Measurements from ENCODE around the gene OSBPL8. TPM values are rescaled to one million over a fixed set of nuclear protein-coding genes. Genes with fewer than 3 reads are reported as not detected.

Gene OSBPL8
- polyA plus RNA-seq, 1 experiment = 31.2 TPM

GRCh38 chr12:76341436-76342030 lies 218.0 kb downstream of the OSBPL8 start:
- no peaks in the 10 kb centered on the region for H3K36me3 ChIP-seq (ENCODE audit: control insufficient read depth, insufficient read depth, low read length)
- CTCF ChIA-PET = no interaction called here
- POLR2A ChIA-PET = no interaction called here
- no peak for TF ChIP-seq CTCF (IDR thresholded peaks at IDR 0.05; ENCODE audit: insufficient read depth, low read depth, low read length)
- H3K27me3 ChIP-seq (ENCODE audit: control insufficient read depth, insufficient read depth, low read length) = no peaks in the 10 kb centered on the region
- no peak for DNase-seq (ENCODE audit: low read depth)
- no peak overlapping the region for H3K4me3 ChIP-seq (ENCODE audit: low read depth, low read length)

GRCh38 chr12:76340680-76341435 lies 218.7 kb downstream of the OSBPL8 start:
- TF ChIP-seq CTCF (IDR thresholded peaks at IDR 0.05; ENCODE audit: insufficient read depth, low read depth, low read length) = no peak
- ChIA-PET CTCF (interaction anchor here (1.1 kb wide), 1 partner anchor 182 kb away, joined by 3 read pairs; no protein-coding TSS in a partner anchor), POLR2A (no interaction called here)
- Histone ChIP-seq H3K4me3 (ENCODE audit: low read depth, low read length) (no peak overlapping the region), H3K27me3 (ENCODE audit: control insufficient read depth, insufficient read depth, low read length) (no peaks in the 10 kb centered on the region), H3K36me3 (ENCODE audit: control insufficient read depth, insufficient read depth, low read length) (no peaks in the 10 kb centered on the region)
- DNase-seq (ENCODE audit: low read depth) = no peak

- POLR2A ChIA-PET = no interaction called here
- DNase-seq (ENCODE audit: low read depth) = peak; percentile 13
Measured at GRCh38 chr12:76337583-76337982, 222.0 kb downstream of the OSBPL8 start.

GRCh38 chr12:76332606-76333005 lies 227.0 kb downstream of the OSBPL8 start:
- no peak for DNase-seq (ENCODE audit: low read depth)
- Histone ChIP-seq H3K36me3 (ENCODE audit: control insufficient read depth, insufficient read depth, low read length) (no peaks in the 10 kb centered on the region), H3K27me3 (ENCODE audit: control insufficient read depth, insufficient read depth, low read length) (no peaks in the 10 kb centered on the region), H3K4me3 (ENCODE audit: low read depth, low read length) (no peak overlapping the region)
- ChIA-PET CTCF (interaction anchor here (0.6 kb wide), 1 partner anchor 684 kb away, joined by 5 read pairs; no protein-coding TSS in a partner anchor), POLR2A (no interaction called here)
- TF ChIP-seq CTCF (IDR thresholded peaks at IDR 0.05; ENCODE audit: insufficient read depth, low read depth, low read length) = no peak

More at GRCh38 chr12:76337583-76337982, 222.0 kb downstream of the OSBPL8 start:
- no peaks in the 10 kb centered on the region for H3K27me3 ChIP-seq (ENCODE audit: control insufficient read depth, insufficient read depth, low read length)
- CTCF ChIA-PET = interaction anchor here (1.1 kb wide), 1 partner anchor 48 kb away, joined by 3 read pairs; no protein-coding TSS in a partner anchor
- H3K4me3 ChIP-seq (ENCODE audit: low read depth, low read length) = no peak overlapping the region
- no peak for TF ChIP-seq CTCF (IDR thresholded peaks at IDR 0.05; ENCODE audit: insufficient read depth, low read depth, low read length)
- H3K36me3 ChIP-seq (ENCODE audit: control insufficient read depth, insufficient read depth, low read length) = no peaks in the 10 kb centered on the region

GRCh38 chr12:76329606-76330005 lies 230.0 kb downstream of the OSBPL8 start:
- DNase-seq (ENCODE audit: low read depth) = no peak
- ChIA-PET CTCF (interaction anchor here (1.2 kb wide), 2 partner anchors 16 to 30 kb away, joined by 3 to 4 read pairs; no protein-coding TSS in a partner anchor), POLR2A (no interaction called here)
- Histone ChIP-seq H3K36me3 (ENCODE audit: control insufficient read depth, insufficient read depth, low read length) (no peaks in the 10 kb centered on the region), H3K4me3 (ENCODE audit: low read depth, low read length) (no peak overlapping the region), H3K27me3 (ENCODE audit: control insufficient read depth, insufficient read depth, low read length) (no peaks in the 10 kb centered on the region)
- TF ChIP-seq CTCF (IDR thresholded peaks at IDR 0.05; ENCODE audit: insufficient read depth, low read depth, low read length) = no peak
